Gastrocnemius medialis (tissue), 4 donors: Measurements from ENCODE around the gene TCTN1. TPM values are rescaled to one million over a fixed set of nuclear protein-coding genes. Genes with fewer than 3 reads are reported as not detected.

Source experiments
- ATAC-seq, 2 donors: fragments of 150-250 bp; one replicate each; pipeline ENCODE4 v1.9.1; 2016
- DNase-seq, 2 donors: peaks; one replicate each; pipeline ENCODE4 v3.0.0-alpha.2; 2019
- H3K27ac ChIP-seq, 4 donors: fragments of 200-600 bp; sonication (generic); 1 replicate in 1 of 4; 2 replicates in 3 of 4; pipeline ENCODE4 v1.5.1; 2016 to 2018; ENCODE audit warnings: mild to moderate bottlenecking in 2 of 4, moderate library complexity in 1 of 4
- H3K27me3 ChIP-seq, 3 donors: fragments of 200-600 bp; sonication (generic) in 2 of 3; 1 replicate in 1 of 3; 2 replicates in 2 of 3; pipeline versions ENCODE4 v1.5.1 to v1.6.0; 2016 to 2019; ENCODE audit warnings: mild to moderate bottlenecking in 1 of 3, moderate library complexity in 1 of 3
- H3K36me3 ChIP-seq, 2 donors: fragments of 200-600 bp; sonication (generic) in 1 of 2; one replicate each; pipeline ENCODE4 v1.5.1; 2017 to 2018
- H3K4me1 ChIP-seq, 2 donors: fragments of 200-600 bp; sonication (generic) in 1 of 2; one replicate each; pipeline ENCODE4 v1.5.1; 2016 to 2017; ENCODE audit warnings: mild to moderate bottlenecking in 2 of 2
- H3K4me3 ChIP-seq, 4 donors: fragments of 200-600 bp; sonication (generic) in 3 of 4; 1 replicate in 1 of 4; 2 replicates in 3 of 4; pipeline ENCODE4 v1.5.1; 2016 to 2019; ENCODE audit warnings: mild to moderate bottlenecking in 2 of 4
- H3K9me3 ChIP-seq, 3 donors: fragments of 200-600 bp; sonication (generic) in 2 of 3; 1 replicate in 1 of 3; 2 replicates in 2 of 3; pipeline ENCODE4 v1.5.1; 2016 to 2019
- CTCF ChIP-seq, 5 experiments: fragments of 450-650 bp in 3 of 5; fragments of 200-600 bp in 2 of 5; sonication (generic) in 2 of 5; IDR thresholded peaks in 4 of 5; conservative IDR thresholded peaks in 1 of 5; 1 replicate in 4 of 5; 2 replicates in 1 of 5; pipeline ENCODE4 v1.5.1; 2016 to 2019; ENCODE audit warnings: antibody characterized with exemption in 5 of 5, mild to moderate bottlenecking in 3 of 5, moderate library complexity in 3 of 5
- POLR2A ChIP-seq, 2 donors: fragments of 450-650 bp; IDR thresholded peaks; one replicate each; pipeline ENCODE4 v1.6.1; 2017; ENCODE audit warnings: antibody characterized with exemption in 2 of 2, mild to moderate bottlenecking in 2 of 2, moderate library complexity in 2 of 2
- in situ Hi-C, 4 donors: fragments of 200-750 bp; cut with MboI; loops; one replicate each; pipeline versions ENCODE4 v1.15.0 to v1.8.0; 2017; ENCODE audit warnings: low sequenced_read_pairs in 4 of 4
- intact Hi-C: fragments of 100-400 bp; cut with DNase I; formaldehyde crosslinking; loops from one replicate; pipeline ENCODE4 v1.15.1; 2023; ENCODE audit warnings: low total_unique reads
- total RNA-seq, 4 donors: library from RNA; depleted of rRNA; stranded (reverse); fragments of >200 nt; gene quantifications; one replicate each; pipeline versions ENCODE4 v1.1.0 to v1.2.3, GENCODE V29; 2016

Gene TCTN1
- total RNA-seq, 4 donors from 2014 or later = 4.7 to 30.8 (median 22.7) TPM

DNA sequence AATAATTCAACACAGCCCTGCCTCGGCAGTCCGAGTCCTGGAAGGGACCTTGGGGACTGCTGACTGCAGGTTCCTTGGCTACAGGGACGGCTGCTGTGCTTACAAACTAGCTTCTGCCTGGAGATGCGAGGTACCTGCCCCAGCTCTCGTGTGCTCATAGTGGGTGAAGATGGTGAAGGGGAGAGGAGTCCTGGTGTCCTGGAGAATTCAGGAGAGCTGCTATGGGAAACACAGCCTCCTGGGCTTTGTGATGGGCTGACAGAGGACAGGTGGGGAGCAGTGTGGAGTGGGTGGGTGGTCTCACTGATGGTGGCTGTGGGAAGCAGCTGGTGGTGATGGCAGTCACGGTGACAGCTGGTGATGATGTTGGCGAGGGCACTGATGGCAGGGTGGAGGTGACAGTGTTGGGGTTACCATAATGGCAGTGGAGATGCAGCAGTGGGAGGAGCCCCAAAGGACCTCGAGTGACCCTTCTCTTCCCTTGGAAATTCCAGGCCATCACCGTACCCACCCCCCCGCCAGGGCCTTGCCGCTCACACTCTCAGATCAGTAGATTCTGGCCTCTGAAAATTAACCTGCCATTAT is 42.2 kb downstream of the TCTN1 start:
- in situ Hi-C loops (no loop called here), intact Hi-C loops (no loop called here)
- no peak for DNase-seq
- Histone ChIP-seq H3K27ac (no peak overlapping the region), H3K36me3 (peaks cover 0 to 5% of the 10 kb centered on the region in 2 donors), H3K27me3 (no peaks in the 10 kb centered on the region), H3K4me1 (peaks cover 0 to 7% of the 10 kb centered on the region in 2 donors), H3K4me3 (no peak overlapping the region), H3K9me3 (no peaks in the 10 kb centered on the region)
- ATAC-seq = no peak
- no peak for TF ChIP-seq POLR2A (IDR thresholded peaks at IDR 0.05)
- no peak for TF ChIP-seq CTCF (IDR thresholded peaks at IDR 0.05 in 4 of 5, conservative IDR thresholded peaks at IDR 0.05 in 1 of 5)

DNA sequence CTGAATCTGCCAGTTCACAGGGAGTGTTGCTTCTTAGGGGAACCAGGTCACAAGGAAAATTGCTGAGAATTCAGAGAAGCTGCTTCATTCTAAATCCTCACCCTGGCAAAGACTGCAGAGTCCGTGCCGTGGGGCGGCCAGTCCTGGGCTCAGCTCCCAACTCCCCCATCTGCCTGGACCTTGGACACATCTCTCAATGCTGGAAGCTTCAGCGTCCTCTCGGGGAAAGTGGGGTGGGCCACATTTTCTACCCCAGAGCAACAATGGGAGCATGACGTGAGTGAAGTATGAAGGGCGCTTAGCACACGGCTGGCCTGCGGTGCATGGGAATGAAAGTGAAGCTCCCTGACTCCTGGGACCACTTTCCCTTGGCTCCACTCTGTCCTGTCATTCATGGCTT is 43.8 kb downstream of the TCTN1 start:
- DNase-seq (no peak), ATAC-seq (no peak)
- no peaks in the 10 kb centered on the region for H3K9me3 ChIP-seq
- no peak overlapping the region for H3K27ac ChIP-seq
- intact Hi-C loops = no loop called here
- no peak for TF ChIP-seq POLR2A (IDR thresholded peaks at IDR 0.05)
- TF ChIP-seq CTCF (IDR thresholded peaks at IDR 0.05 in 4 of 5, conservative IDR thresholded peaks at IDR 0.05 in 1 of 5) = no peak
- in situ Hi-C loops = no loop called here
- no peak overlapping the region for H3K4me3 ChIP-seq
- H3K27me3 ChIP-seq = no peaks in the 10 kb centered on the region
- H3K36me3 ChIP-seq = no peaks in the 10 kb centered on the region
- peaks cover 0 to 7% of the 10 kb centered on the region in 2 donors for H3K4me1 ChIP-seq

GRCh38 chr12:110658242-110658641 is 44.3 kb downstream of the TCTN1 start:
- ATAC-seq (no peak), DNase-seq (no peak)
- H3K4me1 ChIP-seq = peaks cover 0 to 7% of the 10 kb centered on the region in 2 donors
- no peaks in the 10 kb centered on the region for H3K9me3 ChIP-seq
- H3K27me3 ChIP-seq = no peaks in the 10 kb centered on the region
- no peak overlapping the region for H3K27ac ChIP-seq
- H3K36me3 ChIP-seq = no peaks in the 10 kb centered on the region
- in situ Hi-C loops (no loop called here), intact Hi-C loops (no loop called here)
- no peak overlapping the region for H3K4me3 ChIP-seq
- TF ChIP-seq POLR2A (IDR thresholded peaks at IDR 0.05) (no peak), CTCF (IDR thresholded peaks at IDR 0.05 in 4 of 5, conservative IDR thresholded peaks at IDR 0.05 in 1 of 5) (no peak)

DNA sequence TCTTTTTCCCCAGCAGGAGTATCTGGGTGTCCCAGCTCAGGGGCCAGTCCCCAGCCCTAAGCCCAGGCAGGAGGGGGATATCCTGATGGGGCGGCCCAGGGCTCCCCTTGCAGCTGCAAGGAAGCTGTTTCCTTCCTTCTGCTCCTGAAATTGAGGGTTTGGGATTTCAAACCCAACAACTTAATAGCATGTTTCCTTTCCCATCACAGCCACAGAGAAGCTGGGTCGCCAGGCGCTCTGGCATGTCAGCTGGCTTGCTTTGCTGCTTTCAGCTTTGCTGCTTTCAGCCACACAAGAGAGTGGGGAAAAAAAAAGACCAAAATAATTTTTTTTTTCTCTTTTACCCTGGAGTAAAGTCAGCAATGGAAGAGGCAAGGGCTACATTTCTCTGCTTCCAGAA is 44.9 kb downstream of the TCTN1 start:
- Histone ChIP-seq H3K27me3 (no peaks in the 10 kb centered on the region), H3K36me3 (no peaks in the 10 kb centered on the region), H3K4me3 (no peak overlapping the region), H3K27ac (no peak overlapping the region), H3K4me1 (peaks cover 0 to 7% of the 10 kb centered on the region in 2 donors), H3K9me3 (no peaks in the 10 kb centered on the region)
- intact Hi-C loops (no loop called here), in situ Hi-C loops (no loop called here)
- DNase-seq = no peak
- TF ChIP-seq POLR2A (IDR thresholded peaks at IDR 0.05) (no peak), CTCF (IDR thresholded peaks at IDR 0.05 in 4 of 5, conservative IDR thresholded peaks at IDR 0.05 in 1 of 5) (no peak)
- ATAC-seq = no peak
